GM23338 (cell line): ENCODE data around the gene ELL2. TPM values are rescaled to one million over a fixed set of nuclear protein-coding genes. Genes with fewer than 3 reads are reported as not detected.

Source experiments
- ATAC-seq: fragments of 200-7000 bp; cut with Tn5 transposase; 3 replicates; pipeline ENCODE4 v1.9.1; 2020
- DNase-seq: peaks from one replicate; pipeline ENCODE4 v3.0.0-alpha.2; 2015; ENCODE audit warnings: low spot score
- H2AFZ ChIP-seq: fragments of 200-600 bp; sonication (generic); 2 replicates; pipeline ENCODE4 v1.8.0; 2016; ENCODE audit warnings: antibody characterized with exemption, mild to moderate bottlenecking, moderate library complexity
- H3F3A ChIP-seq: fragments of 200-600 bp; sonication (generic); replicated peaks from 2 replicates; pipeline ENCODE4 v1.8.0; 2017; ENCODE audit warnings: antibody characterized with exemption, mixed run types, low read depth
- H3K27ac ChIP-seq: fragments of 200-600 bp; sonication (generic); 2 replicates; pipeline ENCODE4 v1.6.1; 2016; ENCODE audit warnings: low read depth
- H3K27me3 ChIP-seq: fragments of 200-600 bp; sonication (generic); 2 replicates; pipeline ENCODE4 v1.8.0; 2016; ENCODE audit warnings: mild to moderate bottlenecking, mixed run types, moderate library complexity; ENCODE audit not compliant: insufficient read depth
- H3K36me3 ChIP-seq: fragments of 200-600 bp; sonication (generic); 2 replicates; pipeline ENCODE4 v1.8.0; 2016; ENCODE audit warnings: mild to moderate bottlenecking; ENCODE audit not compliant: insufficient read depth
- H3K4me1 ChIP-seq: fragments of 200-600 bp; sonication (generic); 2 replicates; pipeline ENCODE4 v1.8.0; 2016; ENCODE audit warnings: mild to moderate bottlenecking, moderate library complexity; ENCODE audit not compliant: insufficient read depth
- H3K4me2 ChIP-seq: fragments of 200-600 bp; sonication (generic); 2 replicates; pipeline ENCODE4 v1.7.1; 2017; ENCODE audit warnings: mixed run types
- H3K4me3 ChIP-seq: fragments of 200-600 bp; sonication (generic); 2 replicates; pipeline ENCODE4 v1.6.1; 2016; ENCODE audit warnings: mixed run types
- H3K79me2 ChIP-seq: fragments of 200-600 bp; sonication (generic); replicated peaks from 2 replicates; pipeline ENCODE4 v1.8.0; 2017; ENCODE audit warnings: mild to moderate bottlenecking; ENCODE audit not compliant: insufficient read depth
- H3K9me2 ChIP-seq: fragments of 200-600 bp; sonication (generic); 2 replicates; pipeline ENCODE4 v1.8.0; 2017; ENCODE audit not compliant: insufficient read depth
- H4K20me1 ChIP-seq: fragments of 200-600 bp; sonication (generic); replicated peaks from 2 replicates; pipeline ENCODE4 v1.8.0; 2017; ENCODE audit warnings: mild to moderate bottlenecking; ENCODE audit not compliant: insufficient read depth
- H3K27ac Mint-ChIP-seq: 2 replicates; pipeline ENCODE4 v1.8.0; 2020; ENCODE audit warnings: inconsistent platforms, mild to moderate bottlenecking, moderate library complexity, mixed read lengths
- H3K27me3 Mint-ChIP-seq: 3 replicates; pipeline ENCODE4 v1.8.0; 2022; ENCODE audit warnings: low read depth, mild to moderate bottlenecking, moderate library complexity, mixed read lengths, inconsistent platforms; ENCODE audit not compliant: insufficient read depth, poor library complexity
- H3K36me3 Mint-ChIP-seq: 3 replicates; pipeline ENCODE4 v1.8.0; 2021; ENCODE audit warnings: low read depth, mild to moderate bottlenecking, inconsistent platforms, moderate library complexity, mixed read lengths
- H3K4me1 Mint-ChIP-seq: 3 replicates; pipeline ENCODE4 v1.8.0; 2020; ENCODE audit warnings: mild to moderate bottlenecking, inconsistent platforms, mixed read lengths
- H3K4me3 Mint-ChIP-seq: 3 replicates; pipeline ENCODE4 v1.8.0; 2021; ENCODE audit warnings: moderate library complexity, mild to moderate bottlenecking, inconsistent platforms, mixed read lengths
- H3K9me3 Mint-ChIP-seq: 3 replicates; pipeline ENCODE4 v1.8.0; 2020; ENCODE audit warnings: moderate library complexity, mild to moderate bottlenecking, inconsistent platforms, mixed read lengths
- CREB1 ChIP-seq: fragments of 250-450 bp; sonication (Bioruptor Pico); IDR thresholded peaks from 2 replicates; pipeline ENCODE4 v1.5.0; 2020; ENCODE audit warnings: low read depth, mild to moderate bottlenecking, moderate library complexity
- EZH2 ChIP-seq: fragments of 200-600 bp; sonication (generic); IDR thresholded peaks from one replicate; pipeline ENCODE4 v1.8.0; 2017; ENCODE audit warnings: antibody characterized with exemption, mild to moderate bottlenecking, low read depth; ENCODE audit not compliant: unreplicated experiment
- EZH2phosphoT487 ChIP-seq: fragments of 200-600 bp; sonication (generic); IDR thresholded peaks from one replicate; pipeline ENCODE4 v1.8.1; 2018; ENCODE audit warnings: antibody characterized with exemption; ENCODE audit not compliant: unreplicated experiment
- JUNB ChIP-seq: IDR thresholded peaks from one replicate; pipeline ENCODE4 v1.6.1; 2016; ENCODE audit warnings: antibody characterized with exemption; ENCODE audit not compliant: unreplicated experiment
- NANOG ChIP-seq: IDR thresholded peaks from 2 replicates; pipeline ENCODE4 v1.6.1; 2016; ENCODE audit warnings: antibody characterized with exemption, borderline replicate concordance
- POLR2AphosphoS5 ChIP-seq: IDR thresholded peaks from 2 replicates; pipeline ENCODE4 v1.6.1; 2016; ENCODE audit warnings: antibody characterized with exemption, low read depth
- STAT1 ChIP-seq: IDR thresholded peaks from one replicate; pipeline ENCODE4 v1.6.1; 2016; ENCODE audit warnings: antibody characterized with exemption; ENCODE audit not compliant: unreplicated experiment
- ZNF114 ChIP-seq: fragments of 250-450 bp; sonication (Bioruptor Pico); IDR thresholded peaks from 2 replicates; pipeline ENCODE4 v1.5.0; 2020; ENCODE audit warnings: mild to moderate bottlenecking, moderate library complexity
- ZNF331 ChIP-seq: fragments of 250-450 bp; sonication (Bioruptor Pico); IDR thresholded peaks from 2 replicates; pipeline ENCODE4 v1.5.0; 2020; ENCODE audit warnings: low read depth, mild to moderate bottlenecking, moderate library complexity
- polyA plus RNA-seq: library from polyadenylated mRNA; unstranded; fragments of >200 nt; fragmentation: Nextera tagmentation; extraction: Ambion mirVana; gene quantifications from 2 replicates; pipeline ENCODE4 v1.2.1, GENCODE V29; 2016
- total RNA-seq: library from RNA; depleted of rRNA; stranded (reverse); fragments of >200 nt; shearing (Covaris generic); gene quantifications from 2 replicates; pipeline ENCODE4 v1.2.3, GENCODE V29; 2014
- TF ChIP-seq, protein P1 (sequence below): IDR thresholded peaks from 2 replicates; pipeline ENCODE4 v1.6.1; 2016; ENCODE audit warnings: antibody characterized with exemption
- TF ChIP-seq, protein P2 (sequence below): IDR thresholded peaks from one replicate; pipeline ENCODE4 v1.6.1; 2018; ENCODE audit warnings: antibody characterized with exemption; ENCODE audit not compliant: unreplicated experiment
- TF ChIP-seq, protein P3 (sequence below), 2 experiments: fragments of 200-600 bp in 1 of 2; sonication (generic) in 1 of 2; conservative IDR thresholded peaks; 2 replicates each; pipeline versions ENCODE4 v1.5.1 to v1.6.1; 2016 to 2017; ENCODE audit warnings: antibody characterized with exemption in 2 of 2, low read depth in 2 of 2, mild to moderate bottlenecking in 2 of 2, moderate library complexity in 1 of 2

ELL2 gene
- total and polyA plus RNA-seq, 2 experiments from 2014 or later = 7.4 to 32.6 TPM

DNA sequence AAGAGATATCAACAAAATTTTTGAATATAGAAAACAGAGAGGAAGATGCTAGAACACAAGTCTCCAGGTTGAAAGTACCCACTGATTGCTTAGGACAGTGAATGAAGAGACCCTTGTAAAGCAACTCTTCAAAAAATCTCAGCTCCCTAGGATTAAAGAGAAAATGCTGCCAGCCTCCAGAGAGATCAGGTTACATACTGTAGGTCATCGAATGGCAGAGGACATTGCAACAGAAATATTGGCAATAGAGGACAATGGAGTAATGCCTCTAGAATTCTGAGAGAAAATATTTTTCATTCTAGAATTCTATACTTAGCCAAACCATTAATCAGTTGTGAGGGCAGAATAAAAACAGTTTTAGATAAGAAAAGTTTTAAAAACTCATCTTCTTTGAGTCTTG, 43.1 kb upstream of the ELL2 start:
- Mint-ChIP-seq H3K36me3 (no peaks in the 10 kb centered on the region), H3K4me1 (no peaks in the 10 kb centered on the region), H3K27ac (no peak overlapping the region), H3K27me3 (no peaks in the 10 kb centered on the region), H3K9me3 (no peaks in the 10 kb centered on the region), H3K4me3 (no peak overlapping the region)
- ATAC-seq = no peak
- H3F3A ChIP-seq = no peaks in the 10 kb centered on the region
- no peak overlapping the region for H3K4me3 ChIP-seq
- no peak for TF ChIP-seq EZH2phosphoT487
- no peak for TF ChIP-seq ZNF331 (CRISPR knock-in tag)
- TF ChIP-seq NANOG = no peak
- TF ChIP-seq JUNB = no peak
- TF ChIP-seq STAT1 = no peak
- TF ChIP-seq ZNF114 (CRISPR knock-in tag) = no peak
- no peak for TF ChIP-seq CREB1 (CRISPR knock-in tag)
- TF ChIP-seq EZH2 = no peak
- H3K9me2 ChIP-seq = no peaks in the 10 kb centered on the region
- no peak overlapping the region for H2AFZ ChIP-seq
- no peaks in the 10 kb centered on the region for H3K27me3 ChIP-seq
- H3K4me1 ChIP-seq = no peaks in the 10 kb centered on the region
- DNase-seq = no peak
- H4K20me1 ChIP-seq = no peaks in the 10 kb centered on the region
- no peak overlapping the region for H3K27ac ChIP-seq
- H3K36me3 ChIP-seq = no peaks in the 10 kb centered on the region
- no peak overlapping the region for H3K4me2 ChIP-seq
- H3K79me2 ChIP-seq = no peaks in the 10 kb centered on the region

DNA sequence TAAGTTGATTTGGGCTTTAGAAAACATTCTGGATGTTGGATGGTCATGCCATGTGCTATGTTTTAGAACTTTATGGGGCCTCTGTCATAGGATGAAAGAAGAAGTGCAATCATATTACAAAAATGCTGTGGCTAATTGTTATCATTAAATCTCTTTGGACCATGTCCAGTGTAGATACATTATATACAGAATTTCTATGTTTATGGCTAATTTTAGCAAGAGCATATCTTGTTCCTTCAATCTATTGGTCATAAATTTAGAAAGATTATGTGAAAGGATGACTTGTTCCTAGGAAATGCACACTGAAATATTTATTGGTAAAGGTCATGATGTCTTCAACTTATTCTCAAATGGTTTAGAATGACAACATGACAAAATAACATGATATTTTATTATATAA, 42.4 kb upstream of the ELL2 start:
- H3K4me3 Mint-ChIP-seq = no peak overlapping the region
- ATAC-seq = no peak
- no peaks in the 10 kb centered on the region for H3K36me3 Mint-ChIP-seq
- H3K27me3 Mint-ChIP-seq = no peaks in the 10 kb centered on the region
- no peaks in the 10 kb centered on the region for H3K9me3 Mint-ChIP-seq
- no peak overlapping the region for H2AFZ ChIP-seq
- no peaks in the 10 kb centered on the region for H3K4me1 ChIP-seq
- H3K4me2 ChIP-seq = no peak overlapping the region
- no peak overlapping the region for H3K27ac Mint-ChIP-seq
- H3K9me2 ChIP-seq = no peaks in the 10 kb centered on the region
- no peak overlapping the region for H3K27ac ChIP-seq
- no peaks in the 10 kb centered on the region for H3F3A ChIP-seq
- no peaks in the 10 kb centered on the region for H3K79me2 ChIP-seq
- H3K4me3 ChIP-seq = no peak overlapping the region
- no peaks in the 10 kb centered on the region for H4K20me1 ChIP-seq
- no peaks in the 10 kb centered on the region for H3K27me3 ChIP-seq
- H3K36me3 ChIP-seq = no peaks in the 10 kb centered on the region
- DNase-seq = no peak
- no peaks in the 10 kb centered on the region for H3K4me1 Mint-ChIP-seq
- no peak for TF ChIP-seq NANOG
- no peak for TF ChIP-seq STAT1
- TF ChIP-seq, protein P1, sequence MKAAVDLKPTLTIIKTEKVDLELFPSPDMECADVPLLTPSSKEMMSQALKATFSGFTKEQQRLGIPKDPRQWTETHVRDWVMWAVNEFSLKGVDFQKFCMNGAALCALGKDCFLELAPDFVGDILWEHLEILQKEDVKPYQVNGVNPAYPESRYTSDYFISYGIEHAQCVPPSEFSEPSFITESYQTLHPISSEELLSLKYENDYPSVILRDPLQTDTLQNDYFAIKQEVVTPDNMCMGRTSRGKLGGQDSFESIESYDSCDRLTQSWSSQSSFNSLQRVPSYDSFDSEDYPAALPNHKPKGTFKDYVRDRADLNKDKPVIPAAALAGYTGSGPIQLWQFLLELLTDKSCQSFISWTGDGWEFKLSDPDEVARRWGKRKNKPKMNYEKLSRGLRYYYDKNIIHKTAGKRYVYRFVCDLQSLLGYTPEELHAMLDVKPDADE = no peak
- TF ChIP-seq POLR2AphosphoS5 = no peak
- TF ChIP-seq ZNF331 (CRISPR knock-in tag) = no peak
- TF ChIP-seq EZH2 = no peak
- no peak for TF ChIP-seq JUNB
- TF ChIP-seq, protein P2, sequence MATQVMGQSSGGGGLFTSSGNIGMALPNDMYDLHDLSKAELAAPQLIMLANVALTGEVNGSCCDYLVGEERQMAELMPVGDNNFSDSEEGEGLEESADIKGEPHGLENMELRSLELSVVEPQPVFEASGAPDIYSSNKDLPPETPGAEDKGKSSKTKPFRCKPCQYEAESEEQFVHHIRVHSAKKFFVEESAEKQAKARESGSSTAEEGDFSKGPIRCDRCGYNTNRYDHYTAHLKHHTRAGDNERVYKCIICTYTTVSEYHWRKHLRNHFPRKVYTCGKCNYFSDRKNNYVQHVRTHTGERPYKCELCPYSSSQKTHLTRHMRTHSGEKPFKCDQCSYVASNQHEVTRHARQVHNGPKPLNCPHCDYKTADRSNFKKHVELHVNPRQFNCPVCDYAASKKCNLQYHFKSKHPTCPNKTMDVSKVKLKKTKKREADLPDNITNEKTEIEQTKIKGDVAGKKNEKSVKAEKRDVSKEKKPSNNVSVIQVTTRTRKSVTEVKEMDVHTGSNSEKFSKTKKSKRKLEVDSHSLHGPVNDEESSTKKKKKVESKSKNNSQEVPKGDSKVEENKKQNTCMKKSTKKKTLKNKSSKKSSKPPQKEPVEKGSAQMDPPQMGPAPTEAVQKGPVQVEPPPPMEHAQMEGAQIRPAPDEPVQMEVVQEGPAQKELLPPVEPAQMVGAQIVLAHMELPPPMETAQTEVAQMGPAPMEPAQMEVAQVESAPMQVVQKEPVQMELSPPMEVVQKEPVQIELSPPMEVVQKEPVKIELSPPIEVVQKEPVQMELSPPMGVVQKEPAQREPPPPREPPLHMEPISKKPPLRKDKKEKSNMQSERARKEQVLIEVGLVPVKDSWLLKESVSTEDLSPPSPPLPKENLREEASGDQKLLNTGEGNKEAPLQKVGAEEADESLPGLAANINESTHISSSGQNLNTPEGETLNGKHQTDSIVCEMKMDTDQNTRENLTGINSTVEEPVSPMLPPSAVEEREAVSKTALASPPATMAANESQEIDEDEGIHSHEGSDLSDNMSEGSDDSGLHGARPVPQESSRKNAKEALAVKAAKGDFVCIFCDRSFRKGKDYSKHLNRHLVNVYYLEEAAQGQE = no peak
- TF ChIP-seq, protein P3, sequence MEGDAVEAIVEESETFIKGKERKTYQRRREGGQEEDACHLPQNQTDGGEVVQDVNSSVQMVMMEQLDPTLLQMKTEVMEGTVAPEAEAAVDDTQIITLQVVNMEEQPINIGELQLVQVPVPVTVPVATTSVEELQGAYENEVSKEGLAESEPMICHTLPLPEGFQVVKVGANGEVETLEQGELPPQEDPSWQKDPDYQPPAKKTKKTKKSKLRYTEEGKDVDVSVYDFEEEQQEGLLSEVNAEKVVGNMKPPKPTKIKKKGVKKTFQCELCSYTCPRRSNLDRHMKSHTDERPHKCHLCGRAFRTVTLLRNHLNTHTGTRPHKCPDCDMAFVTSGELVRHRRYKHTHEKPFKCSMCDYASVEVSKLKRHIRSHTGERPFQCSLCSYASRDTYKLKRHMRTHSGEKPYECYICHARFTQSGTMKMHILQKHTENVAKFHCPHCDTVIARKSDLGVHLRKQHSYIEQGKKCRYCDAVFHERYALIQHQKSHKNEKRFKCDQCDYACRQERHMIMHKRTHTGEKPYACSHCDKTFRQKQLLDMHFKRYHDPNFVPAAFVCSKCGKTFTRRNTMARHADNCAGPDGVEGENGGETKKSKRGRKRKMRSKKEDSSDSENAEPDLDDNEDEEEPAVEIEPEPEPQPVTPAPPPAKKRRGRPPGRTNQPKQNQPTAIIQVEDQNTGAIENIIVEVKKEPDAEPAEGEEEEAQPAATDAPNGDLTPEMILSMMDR (conservative IDR thresholded peaks at IDR 0.05; ENCODE audit: low read depth in 2 of 2) = no peak
